ENCODE data around the gene GTPBP4. TPM values are rescaled to one million over a fixed set of nuclear protein-coding genes. Genes with fewer than 3 reads are reported as not detected.
"Not testable (repeated sequence)": the region's sequence is repeated elsewhere in the genome, so short reads cannot be mapped to it uniquely, and the experiment has no call there.

The GTPBP4 gene
- total RNA-seq, 2 experiments from 2014 or later, result 119 to 128 TPM

DNA sequence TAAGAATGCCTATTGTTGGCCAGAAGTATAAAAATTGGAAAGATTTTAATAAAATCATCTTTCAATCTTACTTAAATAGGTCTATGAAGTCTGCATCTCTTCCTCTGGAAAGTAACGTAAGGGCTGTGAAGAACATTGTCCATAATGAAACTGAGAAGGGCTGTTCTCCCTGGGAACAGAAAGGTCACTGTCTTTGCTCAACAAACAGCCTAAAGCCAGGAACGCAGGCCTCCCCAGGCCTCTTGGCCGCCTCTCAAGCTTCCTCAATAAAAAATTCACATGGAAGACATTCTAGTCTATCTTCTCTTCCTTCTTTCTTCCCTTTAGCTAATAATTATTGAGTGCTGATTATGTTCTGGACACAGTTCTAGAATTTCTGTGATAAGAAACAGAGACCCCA, 46.5 kb downstream of the GTPBP4 start:
- POLR2A ChIA-PET, result interaction anchor here (1.1 to 1.2 kb wide), 2 partner anchors 19 to 39 kb away, joined by 3 read pairs; no protein-coding TSS in a partner anchor
- no peak overlapping the region for H3K27ac Mint-ChIP-seq

DNA sequence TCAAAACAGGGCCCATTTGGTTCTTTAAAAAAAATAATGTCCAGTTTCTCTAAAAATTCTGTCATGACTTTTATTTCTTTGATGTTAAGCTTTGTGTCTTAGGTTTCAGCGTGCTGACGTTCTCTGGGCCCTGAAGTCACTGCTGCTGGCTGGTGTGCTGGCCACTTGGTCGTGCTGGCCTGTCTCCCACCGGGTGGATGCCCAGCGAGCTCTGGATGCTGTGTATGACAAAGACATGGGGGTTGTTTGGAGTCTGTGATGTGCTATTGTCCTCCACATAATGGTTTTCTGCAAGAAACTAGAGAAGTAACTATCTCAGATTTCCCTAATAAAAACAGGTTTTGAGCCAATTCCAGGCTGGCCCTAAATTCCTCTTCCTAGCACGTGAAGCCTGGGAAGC, 47.0 kb downstream of the GTPBP4 start:
- Mint-ChIP-seq H3K27ac (no peak overlapping the region), H3K4me3 (no peak overlapping the region), H3K9me3 (no peaks in the 10 kb centered on the region), H3K4me1 (ENCODE audit: low read depth) (peaks cover 7% of the 10 kb centered on the region), H3K36me3 (ENCODE audit: low read depth) (peaks cover 14% of the 10 kb centered on the region), H3K27me3 (no peaks in the 10 kb centered on the region)
- ATAC-seq (no peak), DNase-seq (no peak)
- TF ChIP-seq, protein P1, sequence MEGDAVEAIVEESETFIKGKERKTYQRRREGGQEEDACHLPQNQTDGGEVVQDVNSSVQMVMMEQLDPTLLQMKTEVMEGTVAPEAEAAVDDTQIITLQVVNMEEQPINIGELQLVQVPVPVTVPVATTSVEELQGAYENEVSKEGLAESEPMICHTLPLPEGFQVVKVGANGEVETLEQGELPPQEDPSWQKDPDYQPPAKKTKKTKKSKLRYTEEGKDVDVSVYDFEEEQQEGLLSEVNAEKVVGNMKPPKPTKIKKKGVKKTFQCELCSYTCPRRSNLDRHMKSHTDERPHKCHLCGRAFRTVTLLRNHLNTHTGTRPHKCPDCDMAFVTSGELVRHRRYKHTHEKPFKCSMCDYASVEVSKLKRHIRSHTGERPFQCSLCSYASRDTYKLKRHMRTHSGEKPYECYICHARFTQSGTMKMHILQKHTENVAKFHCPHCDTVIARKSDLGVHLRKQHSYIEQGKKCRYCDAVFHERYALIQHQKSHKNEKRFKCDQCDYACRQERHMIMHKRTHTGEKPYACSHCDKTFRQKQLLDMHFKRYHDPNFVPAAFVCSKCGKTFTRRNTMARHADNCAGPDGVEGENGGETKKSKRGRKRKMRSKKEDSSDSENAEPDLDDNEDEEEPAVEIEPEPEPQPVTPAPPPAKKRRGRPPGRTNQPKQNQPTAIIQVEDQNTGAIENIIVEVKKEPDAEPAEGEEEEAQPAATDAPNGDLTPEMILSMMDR (IDR thresholded peaks at IDR 0.05), result no peak
- intact Hi-C loops (cut with micrococcal nuclease), result no loop called here
- POLR2A ChIA-PET, result interaction anchor here (0.8 to 1.5 kb wide), 7 partner anchors 14 to 42 kb away, joined by 3 to 4 read pairs (median 3); no protein-coding TSS in a partner anchor
- CTCF ChIA-PET, result no interaction called here

More for the DNA sequence above, 46.5 kb downstream of the GTPBP4 start:
- no peak for DNase-seq
- TF ChIP-seq, protein P1 (IDR thresholded peaks at IDR 0.05), result no peak
- CTCF ChIA-PET, result no interaction called here
- Mint-ChIP-seq H3K36me3 (ENCODE audit: low read depth) (peaks cover 11% of the 10 kb centered on the region), H3K4me1 (ENCODE audit: low read depth) (peaks cover 7% of the 10 kb centered on the region), H3K4me3 (no peak overlapping the region), H3K27me3 (no peaks in the 10 kb centered on the region), H3K9me3 (no peaks in the 10 kb centered on the region)
- intact Hi-C loops (cut with micrococcal nuclease), result no loop called here
- no peak for ATAC-seq

DNA sequence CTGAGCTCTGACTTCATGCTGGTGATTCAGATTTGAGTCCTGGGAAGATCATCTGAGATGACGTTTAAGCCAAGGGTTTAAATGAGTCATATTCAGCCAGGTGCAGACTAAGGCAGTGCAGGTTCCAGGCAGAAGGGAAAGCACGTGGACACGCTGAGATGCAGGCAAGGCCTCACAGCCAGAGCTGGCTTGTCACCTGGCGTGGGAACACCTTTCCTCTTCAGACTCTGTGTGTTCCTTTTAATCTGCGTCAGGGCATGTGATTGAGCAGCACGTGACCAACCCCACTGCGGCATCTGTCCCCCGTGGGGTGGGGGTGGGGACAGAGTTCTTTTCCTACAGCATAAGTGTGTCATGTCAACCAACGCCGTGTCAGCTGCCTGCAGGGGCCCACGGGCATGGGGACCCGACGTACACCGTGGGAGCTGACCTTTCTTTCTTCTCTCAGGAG, 48.1 kb downstream of the GTPBP4 start:
- CTCF ChIA-PET, result interaction anchor here (1.5 kb wide), 1 partner anchor 33 kb away, joined by 3 read pairs; no protein-coding TSS in a partner anchor

DNA sequence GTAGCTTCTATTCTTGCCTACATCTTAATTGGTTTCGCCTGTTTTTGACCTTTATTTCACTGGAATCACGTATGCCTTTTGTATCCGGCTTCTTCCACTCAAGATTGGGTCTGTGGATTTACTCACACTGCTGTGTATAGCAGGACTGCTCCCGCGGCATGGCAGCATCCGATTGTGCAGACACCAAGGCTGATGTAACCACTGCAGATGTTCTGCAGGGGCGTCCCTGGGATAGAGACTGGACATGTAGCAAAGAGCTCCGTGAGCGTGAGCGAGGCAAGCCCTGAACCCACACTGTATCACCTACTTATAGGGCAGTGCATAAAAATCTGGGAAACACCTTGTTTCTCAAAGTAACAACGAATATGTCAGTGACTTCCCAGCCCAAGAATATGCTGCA, 48.9 kb downstream of the GTPBP4 start:
- no peaks in the 10 kb centered on the region for H3K27me3 Mint-ChIP-seq
- no peak for ATAC-seq
- DNase-seq, result no peak
- ChIA-PET POLR2A (interaction anchor here (1.1 to 1.9 kb wide), 5 partner anchors 9 to 49 kb away, joined by 3 to 6 read pairs (median 4); partner anchors contain the start of genes GTPBP4 and IDI1), CTCF (interaction anchor here (1.5 kb wide), 1 partner anchor 34 kb away, joined by 3 read pairs; no protein-coding TSS in a partner anchor)
- H3K4me3 Mint-ChIP-seq, result no peak overlapping the region
- intact Hi-C loops (cut with micrococcal nuclease), result no loop called here
- peaks cover 7% of the 10 kb centered on the region for H3K4me1 Mint-ChIP-seq (ENCODE audit: low read depth)
- H3K9me3 Mint-ChIP-seq, result no peaks in the 10 kb centered on the region
- H3K27ac Mint-ChIP-seq, result no peak overlapping the region
- TF ChIP-seq, protein P1 (IDR thresholded peaks at IDR 0.05), result no peak
- peaks cover 24% of the 10 kb centered on the region for H3K36me3 Mint-ChIP-seq (ENCODE audit: low read depth)

More for the DNA sequence above, 48.1 kb downstream of the GTPBP4 start:
- TF ChIP-seq, protein P1 (IDR thresholded peaks at IDR 0.05), result no peak
- intact Hi-C loops (cut with micrococcal nuclease), result no loop called here
- POLR2A ChIA-PET, result interaction anchor here (0.8 to 1.9 kb wide), 9 partner anchors 9 to 48 kb away, joined by 3 to 6 read pairs (median 4); partner anchors contain the start of genes GTPBP4 and IDI1
- Mint-ChIP-seq H3K4me3 (no peak overlapping the region), H3K36me3 (ENCODE audit: low read depth) (peaks cover 23% of the 10 kb centered on the region), H3K27me3 (no peaks in the 10 kb centered on the region), H3K27ac (peak overlapping the region; percentile 49), H3K4me1 (ENCODE audit: low read depth) (peaks cover 7% of the 10 kb centered on the region), H3K9me3 (no peaks in the 10 kb centered on the region)
- DNase-seq (peak; percentile 41), ATAC-seq (peak; percentile 87)

DNA sequence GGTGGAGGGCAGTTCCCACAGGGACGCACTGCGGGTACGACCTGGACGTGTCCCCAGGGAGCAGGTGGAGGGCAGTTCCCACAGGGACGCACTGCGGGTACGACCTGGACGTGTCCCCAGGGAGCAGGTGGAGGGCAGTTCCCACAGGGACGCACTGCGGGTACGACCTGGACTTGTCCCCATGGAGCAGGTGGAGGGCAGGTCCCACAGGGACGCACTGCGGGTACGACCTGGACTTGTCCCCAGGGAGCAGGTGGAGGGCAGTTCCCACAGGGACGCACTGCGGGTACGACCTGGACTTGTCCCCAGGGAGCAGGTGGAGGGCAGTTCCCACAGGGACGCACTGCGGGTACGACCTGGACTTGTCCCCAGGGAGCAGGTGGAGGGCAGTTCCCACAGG, 50.5 kb downstream of the GTPBP4 start:
- POLR2A ChIA-PET; DNase-seq; H3K4me3 Mint-ChIP-seq; intact Hi-C loops (cut with micrococcal nuclease); H3K27ac Mint-ChIP-seq; H3K9me3 Mint-ChIP-seq; H3K27me3 Mint-ChIP-seq; ATAC-seq: not testable (repeated sequence)
- Mint-ChIP-seq H3K4me1 (ENCODE audit: low read depth) (peaks cover 16% of the 10 kb centered on the region), H3K36me3 (ENCODE audit: low read depth) (peaks cover 36% of the 10 kb centered on the region)
- CTCF ChIA-PET, result interaction anchor here (1.4 kb wide), 1 partner anchor 39 kb away, joined by 3 read pairs; no protein-coding TSS in a partner anchor
